ENCODE measurements around the gene PGPEP1.

Gene PGPEP1

GRCh38 chr19:18373407-18373891, 33.1 kb downstream of the PGPEP1 start:
- no peak for TF ChIP-seq ZFX (IDR thresholded peaks at IDR 0.05)
- TF ChIP-seq CTCF (conservative IDR thresholded peaks at IDR 0.05) = no peak
- H3K27ac ChIP-seq = peak overlapping the region; percentile 71

GRCh38 chr19:18373892-18374629, 33.7 kb downstream of the PGPEP1 start:
- TF ChIP-seq CTCF (conservative IDR thresholded peaks at IDR 0.05) = no peak
- no peak for TF ChIP-seq ZFX (IDR thresholded peaks at IDR 0.05)
- peak overlapping the region; percentile 71 for H3K27ac ChIP-seq

- peak overlapping the region; percentile 99 for H3K27ac ChIP-seq
- TF ChIP-seq ZFX (IDR thresholded peaks at IDR 0.05) (no peak), CTCF (conservative IDR thresholded peaks at IDR 0.05) (no peak)
Measured at GRCh38 chr19:18377026-18377425, 36.6 kb downstream of the PGPEP1 start.

- TF ChIP-seq CTCF (conservative IDR thresholded peaks at IDR 0.05) (no peak), ZFX (IDR thresholded peaks at IDR 0.05) (no peak)
- H3K27ac ChIP-seq = peak overlapping the region; percentile 99
Measured at GRCh38 chr19:18379803-18380747, 39.7 kb downstream of the PGPEP1 start.

GRCh38 chr19:18380843-18381242, 40.4 kb downstream of the PGPEP1 start:
- H3K27ac ChIP-seq = peak overlapping the region; percentile 99
- TF ChIP-seq CTCF (conservative IDR thresholded peaks at IDR 0.05) = no peak
- TF ChIP-seq ZFX (IDR thresholded peaks at IDR 0.05) = no peak

- peak overlapping the region; percentile 99 for H3K27ac ChIP-seq
Measured at GRCh38 chr19:18383622-18384021, 43.2 kb downstream of the PGPEP1 start.

GRCh38 chr19:18384775-18385174, 44.4 kb downstream of the PGPEP1 start:
- TF ChIP-seq ZFX (IDR thresholded peaks at IDR 0.05) (no peak), CTCF (conservative IDR thresholded peaks at IDR 0.05) (no peak)
- H3K27ac ChIP-seq = peak overlapping the region; percentile 78
